Gastrocnemius medialis (tissue), 4 donors: ENCODE results near the gene BCL7A. TPM values are rescaled to one million over a fixed set of nuclear protein-coding genes. Genes with fewer than 3 reads are reported as not detected.

Experiments used
- ATAC-seq, 2 donors: fragments of 150-250 bp; one replicate each; pipeline ENCODE4 v1.9.1; 2016
- DNase-seq, 2 donors: peaks; one replicate each; pipeline ENCODE4 v3.0.0-alpha.2; 2019
- H3K27ac ChIP-seq, 4 donors: fragments of 200-600 bp; sonication (generic); 1 replicate in 1 of 4; 2 replicates in 3 of 4; pipeline ENCODE4 v1.5.1; 2016 to 2018; ENCODE audit warnings: mild to moderate bottlenecking in 2 of 4, moderate library complexity in 1 of 4
- H3K27me3 ChIP-seq, 3 donors: fragments of 200-600 bp; sonication (generic) in 2 of 3; 1 replicate in 1 of 3; 2 replicates in 2 of 3; pipeline versions ENCODE4 v1.5.1 to v1.6.0; 2016 to 2019; ENCODE audit warnings: mild to moderate bottlenecking in 1 of 3, moderate library complexity in 1 of 3
- H3K36me3 ChIP-seq, 2 donors: fragments of 200-600 bp; sonication (generic) in 1 of 2; one replicate each; pipeline ENCODE4 v1.5.1; 2017 to 2018
- H3K4me1 ChIP-seq, 2 donors: fragments of 200-600 bp; sonication (generic) in 1 of 2; one replicate each; pipeline ENCODE4 v1.5.1; 2016 to 2017; ENCODE audit warnings: mild to moderate bottlenecking in 2 of 2
- H3K4me3 ChIP-seq, 4 donors: fragments of 200-600 bp; sonication (generic) in 3 of 4; 1 replicate in 1 of 4; 2 replicates in 3 of 4; pipeline ENCODE4 v1.5.1; 2016 to 2019; ENCODE audit warnings: mild to moderate bottlenecking in 2 of 4
- H3K9me3 ChIP-seq, 3 donors: fragments of 200-600 bp; sonication (generic) in 2 of 3; 1 replicate in 1 of 3; 2 replicates in 2 of 3; pipeline ENCODE4 v1.5.1; 2016 to 2019
- CTCF ChIP-seq, 5 experiments: fragments of 450-650 bp in 3 of 5; fragments of 200-600 bp in 2 of 5; sonication (generic) in 2 of 5; IDR thresholded peaks in 4 of 5; conservative IDR thresholded peaks in 1 of 5; 1 replicate in 4 of 5; 2 replicates in 1 of 5; pipeline ENCODE4 v1.5.1; 2016 to 2019; ENCODE audit warnings: antibody characterized with exemption in 5 of 5, mild to moderate bottlenecking in 3 of 5, moderate library complexity in 3 of 5
- POLR2A ChIP-seq, 2 donors: fragments of 450-650 bp; IDR thresholded peaks; one replicate each; pipeline ENCODE4 v1.6.1; 2017; ENCODE audit warnings: antibody characterized with exemption in 2 of 2, mild to moderate bottlenecking in 2 of 2, moderate library complexity in 2 of 2
- in situ Hi-C, 4 donors: fragments of 200-750 bp; cut with MboI; loops; one replicate each; pipeline versions ENCODE4 v1.15.0 to v1.8.0; 2017; ENCODE audit warnings: low sequenced_read_pairs in 4 of 4
- intact Hi-C: fragments of 100-400 bp; cut with DNase I; formaldehyde crosslinking; loops from one replicate; pipeline ENCODE4 v1.15.1; 2023; ENCODE audit warnings: low total_unique reads
- total RNA-seq, 4 donors: library from RNA; depleted of rRNA; stranded (reverse); fragments of >200 nt; gene quantifications; one replicate each; pipeline versions ENCODE4 v1.1.0 to v1.2.3, GENCODE V29; 2016

BCL7A gene
- total RNA-seq, 4 donors from 2014 or later = 9.8 to 23.5 (median 13.7) TPM

GRCh38 chr12:122096591-122097149 lies 75.0 kb downstream of the BCL7A start:
- peak; percentile 78 to 88 for DNase-seq
- H3K27ac ChIP-seq = peak overlapping the region; percentile 90 to 97 (median 94)
- intact Hi-C loops (no loop called here), in situ Hi-C loops (no loop called here)
- no peak for TF ChIP-seq CTCF (IDR thresholded peaks at IDR 0.05 in 4 of 5, conservative IDR thresholded peaks at IDR 0.05 in 1 of 5)
- peak in 1 of 2 donors; percentile 32 for TF ChIP-seq POLR2A (IDR thresholded peaks at IDR 0.05)
- peak overlapping the region in 3 of 4 donors; percentile 14 to 28 (median 21) for H3K4me3 ChIP-seq
- H3K9me3 ChIP-seq = no peaks in the 10 kb centered on the region
- peak; percentile 53 to 69 for ATAC-seq
- H3K4me1 ChIP-seq = peaks cover 89 to 99% of the 10 kb centered on the region in 2 donors
- H3K27me3 ChIP-seq = no peaks in the 10 kb centered on the region
- H3K36me3 ChIP-seq = no peaks in the 10 kb centered on the region

- Histone ChIP-seq H3K36me3 (no peaks in the 10 kb centered on the region), H3K4me1 (peaks cover 89 to 99% of the 10 kb centered on the region in 2 donors), H3K27me3 (no peaks in the 10 kb centered on the region), H3K9me3 (no peaks in the 10 kb centered on the region), H3K27ac (peak overlapping the region; percentile 90 to 97 (median 94)), H3K4me3 (peak overlapping the region; percentile 10 to 40 (median 20))
- DNase-seq = no peak
- TF ChIP-seq POLR2A (IDR thresholded peaks at IDR 0.05) (no peak), CTCF (IDR thresholded peaks at IDR 0.05 in 4 of 5, conservative IDR thresholded peaks at IDR 0.05 in 1 of 5) (no peak)
- peak in 1 of 2 donors; percentile 1 for ATAC-seq
- intact Hi-C loops (no loop called here), in situ Hi-C loops (no loop called here)
Measured at GRCh38 chr12:122097584-122097926, 75.9 kb downstream of the BCL7A start.

- in situ Hi-C loops (no loop called here), intact Hi-C loops (loop anchor here (2.0 kb wide), 1 partner anchor 19 kb away; the partner anchor contains the start of gene MLXIP)
- ATAC-seq = peak; percentile 70 to 77
Measured at GRCh38 chr12:122097927-122098756, 76.5 kb downstream of the BCL7A start.

GRCh38 chr12:122099280-122099749 lies 77.6 kb downstream of the BCL7A start:
- Histone ChIP-seq H3K4me1 (peaks cover 86 to 95% of the 10 kb centered on the region in 2 donors), H3K27ac (peak overlapping the region; percentile 90 to 97 (median 94)), H3K4me3 (peak overlapping the region in 1 of 4 donors; percentile 40), H3K27me3 (no peaks in the 10 kb centered on the region), H3K9me3 (no peaks in the 10 kb centered on the region), H3K36me3 (no peaks in the 10 kb centered on the region)
- TF ChIP-seq POLR2A (IDR thresholded peaks at IDR 0.05) (peak; percentile 62 to 81), CTCF (IDR thresholded peaks at IDR 0.05 in 4 of 5, conservative IDR thresholded peaks at IDR 0.05 in 1 of 5) (no peak)
- peak; percentile 67 to 72 for ATAC-seq
- DNase-seq = peak; percentile 82 to 94
- intact Hi-C loops = loop anchor here (2.0 kb wide), 1 partner anchor 21 kb away; the partner anchor contains the start of gene MLXIP
- in situ Hi-C loops = no loop called here

More at GRCh38 chr12:122097927-122098756, 76.5 kb downstream of the BCL7A start:
- Histone ChIP-seq H3K4me1 (peaks cover 86 to 97% of the 10 kb centered on the region in 2 donors), H3K9me3 (no peaks in the 10 kb centered on the region), H3K4me3 (peak overlapping the region; percentile 10 to 40 (median 20)), H3K27ac (peak overlapping the region; percentile 90 to 97 (median 94)), H3K27me3 (no peaks in the 10 kb centered on the region), H3K36me3 (no peaks in the 10 kb centered on the region)
- no peak for TF ChIP-seq CTCF (IDR thresholded peaks at IDR 0.05 in 4 of 5, conservative IDR thresholded peaks at IDR 0.05 in 1 of 5)
- TF ChIP-seq POLR2A (IDR thresholded peaks at IDR 0.05) = peak; percentile 42 to 56
- peak; percentile 78 to 91 for DNase-seq
